HL-60 (cell line): ENCODE measurements around the gene HPS3.

Source experiments
- DNase-seq, 2 experiments: peaks; one replicate each; pipeline ENCODE4 v3.0.0-alpha.2; 2010 to 2020; ENCODE audit warnings: low read depth in 1 of 2, low spot score in 1 of 2
- H3K27ac ChIP-seq: fragments of 250-450 bp; sonication (Bioruptor Pico); replicated peaks from 2 replicates; pipeline ENCODE4 v1.5.1; 2020; ENCODE audit warnings: mild to moderate bottlenecking, moderate library complexity
- H3K27me3 ChIP-seq: fragments of 250-450 bp; sonication (Bioruptor Pico); 2 replicates; pipeline ENCODE4 v1.5.1; 2021; ENCODE audit warnings: mild to moderate bottlenecking, moderate library complexity; ENCODE audit not compliant: insufficient read depth, poor library complexity, severe bottlenecking
- H3K4me3 ChIP-seq: replicated peaks from 2 replicates; pipeline ENCODE4 v1.5.1; 2011; ENCODE audit warnings: mild to moderate bottlenecking, control low read depth, low read length; ENCODE audit not compliant: insufficient read depth
- GABPA ChIP-seq: IDR thresholded peaks from 2 replicates; pipeline ENCODE4 v1.6.1; 2012; ENCODE audit warnings: low read depth
- POLR2AphosphoS5 ChIP-seq: IDR thresholded peaks from 2 replicates; pipeline ENCODE4 v1.6.1; 2012; ENCODE audit warnings: low read depth
- REST ChIP-seq: IDR thresholded peaks from 2 replicates; pipeline ENCODE4 v1.6.1; 2012; ENCODE audit warnings: low read depth; ENCODE audit not compliant: insufficient replicate concordance
- SPI1 ChIP-seq: IDR thresholded peaks from 2 replicates; pipeline ENCODE4 v1.6.1; 2012; ENCODE audit warnings: low read depth, mild to moderate bottlenecking, borderline replicate concordance
- TF ChIP-seq, protein P1 (sequence below): IDR thresholded peaks from one replicate; pipeline ENCODE4 v1.5.1; 2011; ENCODE audit warnings: low read length, control low read depth, inconsistent platforms; ENCODE audit not compliant: insufficient read depth

The HPS3 gene

DNA sequence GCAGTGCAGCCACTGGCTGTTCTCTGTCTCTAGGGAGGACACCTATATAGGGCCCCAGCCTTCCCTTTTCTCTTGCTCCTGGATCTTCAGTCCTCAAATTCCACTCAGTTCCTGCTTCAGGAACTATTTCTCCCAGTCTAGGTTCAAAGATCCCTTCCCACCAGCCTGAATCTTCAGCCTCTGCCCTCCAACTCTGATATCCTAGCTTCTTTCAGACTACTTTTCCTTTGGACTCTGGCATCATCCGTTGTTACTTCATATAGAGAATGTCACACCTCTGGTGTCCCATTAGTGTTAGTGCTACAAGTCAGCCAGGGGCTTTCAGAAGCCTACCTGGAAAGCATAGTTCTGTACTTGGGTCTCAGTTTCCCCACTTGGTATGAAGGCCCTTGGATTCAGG is 10.0 kb upstream of the HPS3 start:
- no peak for DNase-seq
- Histone ChIP-seq H3K4me3 (no peak overlapping the region), H3K27me3 (no peaks in the 10 kb centered on the region), H3K27ac (no peak overlapping the region)
- TF ChIP-seq REST, result no peak

DNA sequence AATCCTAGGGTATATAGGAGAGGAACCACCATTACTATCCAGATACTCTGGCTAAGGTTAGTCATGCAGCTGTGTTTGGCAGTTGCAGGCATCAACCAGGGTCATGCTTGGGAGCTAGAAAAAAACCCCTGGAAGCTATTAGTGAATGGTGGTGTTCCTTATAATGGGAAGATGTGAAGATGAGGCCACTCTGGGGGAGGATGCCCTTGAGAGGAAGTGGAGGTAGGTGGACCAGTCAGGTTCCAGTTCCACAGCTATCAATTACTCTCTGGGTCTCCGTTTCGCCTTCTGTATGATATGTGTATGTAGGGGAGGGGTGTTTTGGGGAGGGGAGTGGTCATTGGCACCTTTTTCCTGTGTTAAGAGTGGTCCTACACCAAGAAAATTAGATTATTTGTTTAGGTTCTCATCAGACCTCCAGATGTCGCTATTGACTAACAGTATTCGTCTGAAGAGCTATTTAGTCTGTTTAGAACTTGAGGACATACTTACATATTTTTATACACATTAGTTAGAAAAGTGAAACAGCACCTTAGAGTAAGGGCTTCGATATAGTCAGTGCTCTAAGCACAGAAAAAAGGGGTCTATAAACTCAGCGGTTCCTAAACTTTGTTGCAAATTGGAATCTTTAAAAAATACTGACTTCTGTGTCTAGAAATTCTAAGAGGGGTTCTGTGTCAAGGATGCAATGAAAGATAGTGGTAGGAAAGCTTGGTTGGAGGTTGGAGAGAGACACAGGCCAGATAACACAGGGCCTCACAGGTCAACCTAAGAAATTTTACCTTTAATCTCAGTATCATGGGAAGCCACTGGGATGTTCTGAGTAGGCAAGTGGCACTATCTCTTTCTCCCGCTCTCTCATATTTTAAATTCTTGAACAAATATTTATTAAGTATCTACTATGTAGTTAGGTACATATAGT is 9.1 kb upstream of the HPS3 start:
- H3K27ac ChIP-seq, result no peak overlapping the region
- H3K4me3 ChIP-seq, result no peak overlapping the region
- no peaks in the 10 kb centered on the region for H3K27me3 ChIP-seq
- peak in 1 of 2 experiments; percentile 40 for DNase-seq
- TF ChIP-seq REST (no peak), POLR2AphosphoS5 (no peak), SPI1 (peak; percentile 25; the same call in 1 of the 2 replicates), GABPA (no peak)
- TF ChIP-seq, protein P1, sequence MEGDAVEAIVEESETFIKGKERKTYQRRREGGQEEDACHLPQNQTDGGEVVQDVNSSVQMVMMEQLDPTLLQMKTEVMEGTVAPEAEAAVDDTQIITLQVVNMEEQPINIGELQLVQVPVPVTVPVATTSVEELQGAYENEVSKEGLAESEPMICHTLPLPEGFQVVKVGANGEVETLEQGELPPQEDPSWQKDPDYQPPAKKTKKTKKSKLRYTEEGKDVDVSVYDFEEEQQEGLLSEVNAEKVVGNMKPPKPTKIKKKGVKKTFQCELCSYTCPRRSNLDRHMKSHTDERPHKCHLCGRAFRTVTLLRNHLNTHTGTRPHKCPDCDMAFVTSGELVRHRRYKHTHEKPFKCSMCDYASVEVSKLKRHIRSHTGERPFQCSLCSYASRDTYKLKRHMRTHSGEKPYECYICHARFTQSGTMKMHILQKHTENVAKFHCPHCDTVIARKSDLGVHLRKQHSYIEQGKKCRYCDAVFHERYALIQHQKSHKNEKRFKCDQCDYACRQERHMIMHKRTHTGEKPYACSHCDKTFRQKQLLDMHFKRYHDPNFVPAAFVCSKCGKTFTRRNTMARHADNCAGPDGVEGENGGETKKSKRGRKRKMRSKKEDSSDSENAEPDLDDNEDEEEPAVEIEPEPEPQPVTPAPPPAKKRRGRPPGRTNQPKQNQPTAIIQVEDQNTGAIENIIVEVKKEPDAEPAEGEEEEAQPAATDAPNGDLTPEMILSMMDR, result peak; percentile 45

DNA sequence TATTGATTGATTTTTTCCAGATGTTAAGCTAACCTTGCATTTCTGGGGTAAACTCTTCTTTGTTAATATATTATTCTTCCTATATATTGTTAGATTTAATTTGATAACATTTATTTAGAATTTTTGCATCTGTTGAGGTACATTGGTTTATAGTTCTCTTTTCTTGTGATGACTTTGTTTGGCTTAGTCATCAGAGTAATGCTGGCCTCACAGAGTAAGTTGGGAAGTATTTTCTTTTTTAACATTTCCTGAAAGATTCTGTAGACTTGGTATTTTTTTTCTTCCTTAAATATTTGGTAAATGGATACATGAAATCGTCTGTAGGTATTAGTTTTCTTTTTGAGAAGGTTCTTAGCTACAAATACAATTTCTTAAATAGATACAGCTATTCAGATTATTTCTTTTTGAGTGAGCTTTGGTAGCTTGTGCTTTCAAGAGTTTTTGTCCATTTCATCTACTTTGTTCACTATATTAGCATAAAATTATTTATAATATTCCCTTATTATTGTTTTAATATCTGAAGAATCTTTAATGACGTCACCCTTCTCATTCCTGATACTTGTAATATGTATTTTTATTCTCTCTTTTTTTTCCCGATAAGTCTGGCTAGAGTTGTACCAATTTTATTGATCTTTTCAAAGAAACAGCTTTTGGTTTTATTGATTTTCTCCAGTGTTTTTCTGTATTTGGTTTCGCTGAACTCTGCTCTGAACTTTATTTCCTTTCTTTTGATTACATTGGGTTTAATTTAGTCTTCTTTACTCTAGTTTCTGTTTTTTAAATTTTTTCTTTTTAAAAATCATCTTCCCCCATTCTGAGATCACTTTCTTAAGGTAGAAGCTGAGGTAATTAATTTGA is 6.5 kb upstream of the HPS3 start:
- Histone ChIP-seq H3K27ac (no peak overlapping the region), H3K4me3 (no peak overlapping the region), H3K27me3 (no peaks in the 10 kb centered on the region)
- TF ChIP-seq SPI1 (no peak), POLR2AphosphoS5 (no peak), GABPA (no peak), REST (no peak)
- TF ChIP-seq, protein P1, result no peak
- DNase-seq, result no peak
